A673 (cell line): Measurements from ENCODE around the gene EXOG.

Source experiments
- CTCF ChIP-seq: fragments of 300-800, 200-600 bp; sonication (generic); conservative IDR thresholded peaks from 2 replicates; pipeline ENCODE4 v1.5.1; 2017; ENCODE audit warnings: low read depth, mild to moderate bottlenecking, antibody characterized with exemption, low read length, moderate library complexity, mixed read lengths
- EZH2 ChIP-seq: fragments of 200-600 bp; sonication (generic); IDR thresholded peaks from 2 replicates; pipeline ENCODE4 v1.6.1; 2017; ENCODE audit warnings: borderline replicate concordance, low read depth, mild to moderate bottlenecking, mixed read lengths, antibody characterized with exemption, low read length; ENCODE audit not compliant: poor library complexity, severe bottlenecking

DNA sequence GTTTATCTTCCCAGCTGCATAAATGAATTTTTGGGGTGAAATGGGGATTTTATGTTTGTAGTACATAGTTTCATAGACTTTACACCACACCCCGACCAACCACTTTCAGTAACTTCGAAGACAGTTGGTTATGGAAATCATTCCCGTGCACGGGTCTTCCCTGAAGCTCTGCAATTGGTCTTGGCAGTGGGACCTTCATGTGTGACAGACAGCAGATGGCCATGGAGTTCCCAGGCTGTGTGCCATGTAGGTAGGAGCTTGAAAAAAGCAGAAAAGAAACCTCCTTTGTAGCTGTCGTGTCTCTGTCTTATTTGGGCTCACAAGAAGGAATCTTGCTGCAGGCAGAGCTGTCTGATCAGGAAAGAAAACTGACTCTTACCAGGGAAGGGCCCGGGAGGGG lies 25.9 kb downstream of the EXOG start:
- TF ChIP-seq CTCF, result no peak
- no peak for TF ChIP-seq EZH2
